RWPE1 (cell line): Measurements from ENCODE around the gene CCSAP.

ENCODE experiments used
- CTCF ChIA-PET: fragments of 350-600 bp; sonication (Branson Sonifier 250); formaldehyde crosslinking; extraction: SDS; loops from one replicate; lab custom pipeline; 2021; lab: Yijun Ruan, JAX
- POLR2A ChIA-PET: fragments of 400-600 bp; formaldehyde crosslinking; extraction: SDS; loops from one replicate; lab custom pipeline; 2020; ENCODE audit warnings: antibody characterized with exemption; ENCODE audit not compliant: low non-redundant PET; lab: Yijun Ruan, JAX
- DNase-seq: peaks from one replicate; pipeline ENCODE4 v3.0.0; 2012; ENCODE audit warnings: low spot score
- H3K27ac ChIP-seq: fragments of 450-650 bp; 2 replicates; pipeline ENCODE4 v1.5.1; 2017
- TF ChIP-seq, protein P1 (sequence below): fragments of 450-650 bp; conservative IDR thresholded peaks from 2 replicates; pipeline ENCODE4 v1.5.1; 2017; ENCODE audit warnings: low read depth, mild to moderate bottlenecking

Gene CCSAP

DNA sequence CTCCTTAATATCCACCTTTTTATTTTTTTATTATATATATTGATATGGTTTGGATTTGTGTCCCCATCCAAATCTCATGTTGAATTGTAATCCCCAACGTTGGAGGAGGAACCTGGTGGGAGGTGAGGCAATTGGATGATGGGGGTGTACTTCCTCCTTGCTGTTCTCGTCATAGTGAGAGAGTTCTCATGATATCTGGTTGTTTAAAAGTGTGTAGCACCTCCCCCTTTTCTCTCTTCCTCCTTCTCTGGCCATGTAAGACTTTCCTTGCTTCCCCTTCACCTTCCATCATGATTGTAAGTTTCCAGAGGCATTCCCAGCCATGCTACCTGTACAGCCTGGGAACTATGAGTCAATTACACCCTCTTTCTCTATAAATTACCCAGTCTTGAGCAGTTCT, 22.7 kb upstream of the CCSAP start:
- DNase-seq, result no peak
- POLR2A ChIA-PET, result no interaction called here
- no peak overlapping the region for H3K27ac ChIP-seq
- CTCF ChIA-PET, result no interaction called here
- TF ChIP-seq, protein P1, sequence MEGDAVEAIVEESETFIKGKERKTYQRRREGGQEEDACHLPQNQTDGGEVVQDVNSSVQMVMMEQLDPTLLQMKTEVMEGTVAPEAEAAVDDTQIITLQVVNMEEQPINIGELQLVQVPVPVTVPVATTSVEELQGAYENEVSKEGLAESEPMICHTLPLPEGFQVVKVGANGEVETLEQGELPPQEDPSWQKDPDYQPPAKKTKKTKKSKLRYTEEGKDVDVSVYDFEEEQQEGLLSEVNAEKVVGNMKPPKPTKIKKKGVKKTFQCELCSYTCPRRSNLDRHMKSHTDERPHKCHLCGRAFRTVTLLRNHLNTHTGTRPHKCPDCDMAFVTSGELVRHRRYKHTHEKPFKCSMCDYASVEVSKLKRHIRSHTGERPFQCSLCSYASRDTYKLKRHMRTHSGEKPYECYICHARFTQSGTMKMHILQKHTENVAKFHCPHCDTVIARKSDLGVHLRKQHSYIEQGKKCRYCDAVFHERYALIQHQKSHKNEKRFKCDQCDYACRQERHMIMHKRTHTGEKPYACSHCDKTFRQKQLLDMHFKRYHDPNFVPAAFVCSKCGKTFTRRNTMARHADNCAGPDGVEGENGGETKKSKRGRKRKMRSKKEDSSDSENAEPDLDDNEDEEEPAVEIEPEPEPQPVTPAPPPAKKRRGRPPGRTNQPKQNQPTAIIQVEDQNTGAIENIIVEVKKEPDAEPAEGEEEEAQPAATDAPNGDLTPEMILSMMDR, result no peak

DNA sequence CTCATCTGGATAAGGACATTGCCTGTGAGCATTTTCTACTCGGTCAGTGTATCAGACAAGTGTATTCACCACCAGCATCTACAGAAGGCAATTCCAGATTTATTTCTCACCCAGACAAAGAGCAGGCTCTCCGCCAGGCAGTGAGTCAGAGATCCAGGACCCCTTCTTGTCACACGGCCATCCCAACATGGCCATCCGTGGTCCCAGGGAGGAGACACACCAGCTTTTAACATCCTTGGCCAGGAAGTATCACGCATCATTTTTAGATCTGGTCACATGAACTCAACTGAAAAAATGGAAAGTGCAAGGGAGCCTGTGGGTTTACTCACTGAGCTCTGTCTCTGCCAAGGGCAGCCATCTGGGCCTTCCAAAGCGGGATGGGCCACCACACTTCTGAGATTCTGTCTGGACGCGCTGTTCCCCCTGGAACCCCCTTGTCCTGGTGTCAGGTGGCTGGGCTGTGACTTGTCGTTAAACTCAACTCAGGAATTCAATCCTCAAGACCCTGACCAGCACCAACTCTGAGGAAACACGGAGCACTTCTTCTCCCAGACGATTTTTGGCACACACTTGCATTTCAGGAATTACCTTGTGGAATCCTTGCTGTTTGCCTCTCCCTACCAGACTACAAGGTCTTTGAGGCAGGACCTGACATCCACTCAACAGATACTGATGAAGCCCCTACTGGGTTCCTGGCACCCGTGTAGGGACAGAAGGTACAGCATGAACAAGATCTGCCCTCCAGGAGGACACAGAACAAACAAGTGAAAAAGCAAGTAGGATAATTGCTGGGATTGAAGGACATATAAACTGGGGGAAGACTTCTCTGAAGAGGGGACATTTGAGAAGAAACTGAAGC, 21.6 kb upstream of the CCSAP start:
- H3K27ac ChIP-seq, result no peak overlapping the region
- TF ChIP-seq, protein P1, result no peak
- no peak for DNase-seq
- ChIA-PET POLR2A (no interaction called here), CTCF (interaction anchor here (0.6 kb wide), 1 partner anchor 15 kb away, joined by 3 read pairs; no protein-coding TSS in a partner anchor)

DNA sequence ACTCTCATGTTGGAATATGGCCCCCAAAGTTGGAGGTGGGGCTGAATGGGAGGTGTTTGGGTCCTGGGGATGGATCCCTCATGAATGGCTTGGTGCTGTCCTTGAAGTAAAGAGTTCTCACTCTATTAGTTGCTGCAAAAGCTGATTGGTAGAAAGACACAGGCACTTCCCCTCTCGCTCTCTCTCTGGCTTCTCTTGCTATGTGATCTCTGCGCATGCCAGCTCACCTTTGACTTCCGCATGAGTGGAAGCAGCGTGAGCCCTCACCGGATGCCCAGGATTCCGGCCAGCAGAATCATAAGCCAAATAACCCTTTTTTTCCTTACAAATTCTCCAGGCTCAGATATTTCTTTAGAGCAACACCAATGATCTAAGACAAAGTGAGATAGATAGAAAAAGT, 20.9 kb upstream of the CCSAP start:
- H3K27ac ChIP-seq, result no peak overlapping the region
- CTCF ChIA-PET, result no interaction called here

DNA sequence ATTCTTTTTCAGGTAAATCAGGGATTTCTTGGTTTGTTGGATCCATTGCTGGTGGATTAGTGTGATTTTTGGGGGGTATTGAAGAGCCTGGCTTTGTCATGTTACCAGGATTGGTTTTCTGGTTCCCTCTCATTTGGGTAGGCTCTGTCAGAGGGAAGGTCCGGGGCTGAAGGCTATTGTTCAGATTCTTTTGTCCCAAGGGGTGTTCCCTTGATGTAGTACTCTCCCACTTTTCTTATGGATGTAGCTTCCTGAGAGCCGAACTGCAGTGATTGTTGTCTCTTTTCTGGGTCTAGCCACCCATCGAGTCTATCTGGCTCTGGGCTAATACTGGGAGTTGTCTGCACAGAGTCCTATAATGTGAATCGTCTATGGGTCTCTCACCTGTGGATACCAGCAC, 17.6 kb upstream of the CCSAP start:
- ChIA-PET POLR2A (no interaction called here), CTCF (interaction anchor here (0.6 kb wide), 1 partner anchor 10 kb away, joined by 3 read pairs; no protein-coding TSS in a partner anchor)
- TF ChIP-seq, protein P1, result no peak
- H3K27ac ChIP-seq, result no peak overlapping the region
- no peak for DNase-seq

More for the DNA sequence above, 20.9 kb upstream of the CCSAP start:
- DNase-seq, result no peak
- TF ChIP-seq, protein P1, result no peak
- POLR2A ChIA-PET, result no interaction called here

DNA sequence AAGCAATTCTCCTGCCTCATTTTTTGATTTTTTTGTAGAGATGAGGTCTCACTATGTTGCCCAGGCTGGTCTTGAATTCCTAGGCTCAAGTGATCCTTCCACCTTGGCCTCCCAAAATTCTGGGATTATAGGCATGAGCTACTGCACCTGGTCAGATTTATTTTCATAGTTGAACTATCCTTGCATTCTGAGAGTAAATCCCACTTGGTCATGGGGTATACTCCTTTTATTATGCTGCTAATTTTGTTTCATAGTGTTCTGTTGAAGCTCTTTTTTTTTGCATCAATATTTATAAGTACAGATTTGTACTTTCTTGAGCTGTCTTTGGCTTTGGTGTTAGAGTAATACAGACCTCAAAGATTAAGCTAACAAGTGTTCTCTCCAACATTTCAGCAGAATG, 12.8 kb upstream of the CCSAP start:
- no peak for DNase-seq
- no peak overlapping the region for H3K27ac ChIP-seq
- CTCF ChIA-PET, result interaction anchor here (0.6 kb wide), 1 partner anchor 1287 kb away, joined by 3 read pairs; no protein-coding TSS in a partner anchor
- TF ChIP-seq, protein P1, result no peak
- POLR2A ChIA-PET, result no interaction called here

DNA sequence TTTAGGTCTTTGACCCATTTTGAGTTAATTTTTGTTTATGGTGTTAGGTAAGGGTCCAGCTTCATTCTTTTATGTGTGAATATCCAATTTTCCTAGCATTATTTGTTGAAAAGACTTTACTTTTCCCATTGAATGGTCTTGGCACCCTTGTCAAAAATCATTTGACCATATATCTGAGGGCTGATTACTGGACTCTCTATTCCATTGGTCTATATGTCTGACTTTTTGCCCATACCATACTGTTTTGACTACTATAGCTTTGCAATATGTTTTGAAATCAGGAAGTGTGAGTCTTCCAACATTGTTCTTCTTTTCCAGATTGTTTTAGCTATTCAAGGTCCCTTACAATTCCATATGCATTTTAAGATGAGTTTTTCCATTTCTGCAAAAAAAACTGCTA, 11.4 kb upstream of the CCSAP start:
- H3K27ac ChIP-seq, result no peak overlapping the region
- ChIA-PET POLR2A (no interaction called here), CTCF (interaction anchor here (0.6 kb wide), 1 partner anchor 10 kb away, joined by 3 read pairs; no protein-coding TSS in a partner anchor)
- no peak for DNase-seq
- TF ChIP-seq, protein P1, result no peak
